Muscle of leg (tissue), 11 donors: ENCODE measurements around the gene DUSP10. TPM values are rescaled to one million over a fixed set of nuclear protein-coding genes. Genes with fewer than 3 reads are reported as not detected.

Experiments
- DNase-seq: peaks from one replicate; pipeline ENCODE4 v3.0.0; 2013
- H3K27ac ChIP-seq: one replicate; pipeline ENCODE4 v1.5.1; 2013; ENCODE audit warnings: mild to moderate bottlenecking, low read length, control low read depth
- H3K27me3 ChIP-seq: one replicate; pipeline ENCODE4 v1.6.1; 2013; ENCODE audit warnings: low read length; ENCODE audit not compliant: control insufficient read depth, insufficient read depth
- H3K36me3 ChIP-seq: one replicate; pipeline ENCODE4 v1.6.1; 2013; ENCODE audit warnings: low read length; ENCODE audit not compliant: control insufficient read depth, insufficient read depth
- H3K4me1 ChIP-seq: one replicate; pipeline ENCODE4 v1.6.1; 2013; ENCODE audit warnings: low read length; ENCODE audit not compliant: control insufficient read depth, insufficient read depth
- H3K4me3 ChIP-seq: one replicate; pipeline ENCODE4 v1.5.1; 2013; ENCODE audit warnings: low read length, control low read depth
- H3K9me3 ChIP-seq: replicated peaks from 2 replicates; pipeline ENCODE4 v1.6.1; 2013; ENCODE audit warnings: low read depth, low read length; ENCODE audit not compliant: control insufficient read depth
- WGBS: methylation state at CpG from one replicate; pipeline ENCODE4 v1.1.5; 2013; ENCODE audit warnings: missing lambda C conversion rate; ENCODE audit not compliant: insufficient coverage; 5-methylcytosine and 5-hydroxymethylcytosine counted together
- polyA plus RNA-seq, 8 donors: library from polyadenylated mRNA; unstranded; fragments of 120-200 nt; gene quantifications; one replicate each; pipeline versions ENCODE4 v1.2.1 to v1.2.3, GENCODE V29; 2013; ENCODE audit warnings: inconsistent platforms in 1 of 8, low replicate concordance in 1 of 8; ENCODE audit not compliant: insufficient read length in 8 of 8, insufficient read depth in 1 of 8
- total RNA-seq: library from RNA; stranded (reverse); fragments of 120-200 nt; gene quantifications from one replicate; pipeline ENCODE4 v1.2.4, GENCODE V29; 2013

Gene DUSP10
- total and polyA plus RNA-seq, 9 donors: 9.5 to 45.9 (median 14.9) TPM

- Histone ChIP-seq H3K4me1 (peaks cover 46% of the 10 kb centered on the region), H3K27me3 (no peaks in the 10 kb centered on the region), H3K9me3 (no peaks in the 10 kb centered on the region), H3K27ac (no peak overlapping the region), H3K36me3 (peaks cover 29% of the 10 kb centered on the region), H3K4me3 (no peak overlapping the region)
- DNase-seq: no peak
- WGBS: 100% methylated on average over 2 of the region's 8 CpGs
These were observed 5.2 kb downstream of the DUSP10 start for GRCh38 chr1:221736714-221737113.

DNA sequence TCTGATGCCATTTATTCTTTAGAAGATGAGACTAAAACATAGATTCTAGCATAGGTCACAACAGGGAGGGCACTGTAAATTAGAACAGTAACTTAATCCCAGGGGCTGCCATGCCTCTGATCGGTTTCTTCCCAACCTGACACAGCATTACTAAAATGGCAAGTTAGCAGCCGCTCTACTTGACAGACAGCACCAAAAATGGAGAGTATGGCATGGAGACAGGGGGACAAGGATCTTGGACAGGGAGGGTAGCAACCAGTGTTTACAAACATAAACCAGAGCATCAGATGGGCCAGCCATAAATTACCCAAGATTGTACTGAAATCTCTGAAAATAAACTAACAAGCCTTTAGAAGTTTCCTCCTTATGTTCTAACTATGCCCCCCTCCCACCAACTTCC lies 5.9 kb downstream of the DUSP10 start:
- DNase-seq: peak; percentile 55
- Histone ChIP-seq H3K36me3 (peaks cover 29% of the 10 kb centered on the region), H3K9me3 (no peaks in the 10 kb centered on the region), H3K27ac (peak overlapping the region; percentile 75), H3K4me3 (peak overlapping the region; percentile 4), H3K27me3 (no peaks in the 10 kb centered on the region), H3K4me1 (peaks cover 46% of the 10 kb centered on the region)
- no CpG with 5 or more reads among the region's 2 CpGs for WGBS

GRCh38 chr1:221734187-221734586 lies 7.7 kb downstream of the DUSP10 start:
- DNase-seq: peak; percentile 50
- no peak overlapping the region for H3K4me3 ChIP-seq
- no peak overlapping the region for H3K27ac ChIP-seq
- H3K36me3 ChIP-seq: peaks cover 30% of the 10 kb centered on the region
- no peaks in the 10 kb centered on the region for H3K9me3 ChIP-seq
- no peaks in the 10 kb centered on the region for H3K27me3 ChIP-seq
- H3K4me1 ChIP-seq: peaks cover 39% of the 10 kb centered on the region

DNA sequence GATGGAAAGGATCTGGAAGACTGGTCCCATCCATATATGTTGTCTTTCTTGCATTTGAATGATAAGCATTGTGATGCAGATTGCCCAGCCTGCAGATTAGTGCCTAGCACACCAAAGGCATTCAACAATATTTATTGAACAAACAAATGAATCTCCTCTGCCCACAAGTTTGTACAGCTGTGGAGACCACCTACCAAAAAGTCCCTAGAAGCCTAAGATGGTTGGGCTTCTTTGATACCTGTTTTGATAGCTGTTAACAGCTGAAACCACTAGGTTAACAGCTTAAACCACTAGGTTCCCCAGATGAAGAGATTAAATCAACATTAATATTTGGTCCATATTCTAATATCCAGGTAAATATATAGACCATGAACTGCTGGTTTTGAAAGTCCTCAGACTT lies 9.8 kb downstream of the DUSP10 start:
- Histone ChIP-seq H3K4me3 (no peak overlapping the region), H3K9me3 (no peaks in the 10 kb centered on the region), H3K27me3 (no peaks in the 10 kb centered on the region), H3K36me3 (peaks cover 13% of the 10 kb centered on the region), H3K4me1 (peaks cover 27% of the 10 kb centered on the region), H3K27ac (no peak overlapping the region)
- no peak for DNase-seq

- no peaks in the 10 kb centered on the region for H3K27me3 ChIP-seq
- 79% methylated on average over 2 of the region's 6 CpGs for WGBS
- H3K4me3 ChIP-seq: no peak overlapping the region
- peaks cover 18% of the 10 kb centered on the region for H3K4me1 ChIP-seq
- no peaks in the 10 kb centered on the region for H3K9me3 ChIP-seq
- H3K36me3 ChIP-seq: peaks cover 7% of the 10 kb centered on the region
- H3K27ac ChIP-seq: peak overlapping the region; percentile 45
- DNase-seq: peak; percentile 49
These were observed 12.0 kb downstream of the DUSP10 start for GRCh38 chr1:221729771-221730330.

GRCh38 chr1:221728037-221728505 lies 13.8 kb downstream of the DUSP10 start:
- no peak overlapping the region for H3K4me3 ChIP-seq
- DNase-seq: no peak
- no CpG with 5 or more reads among the region's 1 CpG for WGBS
- H3K4me1 ChIP-seq: peaks cover 11% of the 10 kb centered on the region
- H3K36me3 ChIP-seq: peaks cover 6% of the 10 kb centered on the region
- H3K9me3 ChIP-seq: peaks cover 3% of the 10 kb centered on the region
- H3K27ac ChIP-seq: no peak overlapping the region
- H3K27me3 ChIP-seq: no peaks in the 10 kb centered on the region

DNA sequence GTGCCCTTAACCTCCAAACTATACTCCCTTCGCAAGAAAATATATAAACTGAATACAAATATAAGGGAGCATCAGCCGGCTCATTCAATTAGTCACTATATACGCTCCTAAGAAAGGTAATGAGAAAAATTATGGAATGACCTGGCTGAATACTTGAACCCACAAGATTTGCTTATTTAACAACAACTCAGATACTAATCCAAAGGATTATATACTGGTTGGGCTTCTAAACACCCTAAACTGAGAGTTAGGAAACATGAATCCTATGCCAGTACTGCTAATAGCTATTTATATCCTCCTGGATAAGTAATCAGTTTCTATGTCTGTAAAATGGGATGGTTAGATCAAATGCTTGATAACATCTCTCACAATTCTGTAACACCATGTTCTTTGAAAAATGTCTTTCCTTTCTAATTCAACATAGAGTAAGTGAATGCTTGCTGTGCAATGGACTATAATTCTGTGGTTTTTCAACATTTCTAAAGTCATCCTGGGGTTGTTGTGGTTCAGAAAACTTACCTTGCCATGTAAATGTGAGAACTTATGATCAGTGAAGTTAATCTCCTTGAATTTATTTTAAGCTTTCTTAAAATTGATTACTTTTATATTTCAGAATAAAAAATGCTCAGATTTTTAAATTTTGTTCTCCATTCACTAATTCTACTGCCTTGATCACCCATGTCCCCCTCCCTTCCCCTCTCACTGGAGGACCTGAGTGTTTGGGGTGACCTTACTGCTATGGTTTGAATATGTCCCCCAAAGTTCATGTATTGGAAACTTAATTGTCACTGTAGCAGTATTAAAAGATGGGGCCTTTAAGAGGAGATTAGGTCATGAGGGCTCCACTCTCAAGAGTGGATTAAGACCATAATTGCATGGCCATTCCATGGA lies 14.5 kb downstream of the DUSP10 start:
- WGBS: no CpG with 5 or more reads among the region's 3 CpGs

DNA sequence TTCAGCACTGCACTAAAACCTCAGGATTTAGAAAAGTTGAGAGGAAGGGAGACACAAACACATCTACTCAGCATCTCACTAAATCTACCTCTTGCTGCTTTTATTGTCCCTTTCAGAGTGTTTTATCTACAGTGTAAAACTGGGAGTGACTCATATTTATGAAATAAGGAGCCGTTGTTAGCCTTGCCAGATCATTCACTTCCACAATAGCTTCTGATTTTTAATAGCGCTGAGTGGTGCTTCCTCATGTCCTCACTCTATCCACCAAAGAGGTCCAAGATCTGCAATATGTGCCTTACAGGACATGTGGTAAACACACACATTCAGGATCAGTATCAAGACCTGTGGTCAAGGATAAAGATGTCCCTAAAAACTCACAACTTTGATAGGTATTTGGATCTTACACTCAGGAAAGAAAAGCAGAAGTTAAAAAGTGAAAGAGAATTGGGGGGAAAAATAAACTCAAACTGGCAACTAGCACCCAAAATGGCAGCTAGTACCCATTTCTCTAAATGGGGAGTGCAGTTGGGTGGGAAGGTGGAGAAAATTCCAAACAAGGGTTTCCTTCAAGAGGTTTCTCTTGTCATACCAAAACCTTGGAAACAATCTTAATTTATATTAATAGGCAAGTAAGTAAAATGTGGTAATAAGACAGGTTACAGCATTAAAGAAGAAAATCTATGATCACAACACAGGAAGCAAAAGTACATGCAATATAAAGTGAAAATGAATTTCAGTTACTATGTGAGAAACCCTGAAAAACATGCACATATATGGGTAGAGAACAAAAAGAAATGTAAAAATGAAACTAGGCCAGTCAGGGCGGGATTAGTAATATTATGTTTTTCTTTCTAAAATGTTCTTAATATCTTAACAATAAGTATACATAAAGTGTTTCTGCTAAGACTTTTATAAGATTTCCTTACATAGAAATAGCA lies 15.9 kb downstream of the DUSP10 start:
- DNase-seq: no peak
- Histone ChIP-seq H3K27me3 (no peaks in the 10 kb centered on the region), H3K4me1 (peaks cover 20% of the 10 kb centered on the region), H3K27ac (peak overlapping the region; percentile 44), H3K9me3 (peaks cover 3% of the 10 kb centered on the region), H3K36me3 (peaks cover 5% of the 10 kb centered on the region), H3K4me3 (no peak overlapping the region)
- no CpG with 5 or more reads among the region's 3 CpGs for WGBS

More for the DNA sequence above, 14.5 kb downstream of the DUSP10 start:
- DNase-seq: peak; percentile 45
- peaks cover 14% of the 10 kb centered on the region for H3K4me1 ChIP-seq
- peaks cover 5% of the 10 kb centered on the region for H3K36me3 ChIP-seq
- H3K4me3 ChIP-seq: no peak overlapping the region
- H3K9me3 ChIP-seq: peaks cover 3% of the 10 kb centered on the region
- H3K27ac ChIP-seq: no peak overlapping the region
- no peaks in the 10 kb centered on the region for H3K27me3 ChIP-seq

- Histone ChIP-seq H3K4me3 (no peak overlapping the region), H3K36me3 (peaks cover 3% of the 10 kb centered on the region), H3K27ac (no peak overlapping the region)
These were observed 16.8 kb downstream of the DUSP10 start for GRCh38 chr1:221724931-221725605.

More at GRCh38 chr1:221724931-221725605, 16.8 kb downstream of the DUSP10 start:
- Histone ChIP-seq H3K27me3 (no peaks in the 10 kb centered on the region), H3K9me3 (peaks cover 3% of the 10 kb centered on the region), H3K4me1 (peaks cover 16% of the 10 kb centered on the region)
- WGBS: 44% methylated on average over 2 of the region's 4 CpGs
- DNase-seq: no peak
